H1 (cell line): ENCODE measurements around the gene ANKRD40CL. TPM values are rescaled to one million over a fixed set of nuclear protein-coding genes. Genes with fewer than 3 reads are reported as not detected.

Experiments
- CTCF ChIA-PET: fragments of 300-600 bp; sonication (Branson Sonifier 250); formaldehyde crosslinking; loops from one replicate; lab custom pipeline; 2021; ENCODE audit not compliant: partially characterized antibody; lab: Charles Lee
- POLR2A ChIA-PET: fragments of 300-600 bp; sonication (Branson Sonifier 250); formaldehyde crosslinking; loops from one replicate; lab custom pipeline; 2021; ENCODE audit warnings: inconsistent platforms; ENCODE audit not compliant: partially characterized antibody; lab: Charles Lee
- DNase-seq, 2 experiments: peaks; one replicate each; pipeline versions ENCODE4 v3.0.0 to v3.0.0-alpha.2; 2010 to 2022; ENCODE audit warnings: low spot score in 2 of 2, low read depth in 1 of 2, mixed read lengths in 1 of 2
- FAIRE-seq: peaks from 2 replicates; lab custom pipeline; 2011; peaks lifted over from hg19 to GRCh38; lab: Jason Lieb, UNC
- H2AFZ ChIP-seq: 2 replicates; pipeline ENCODE4 v1.8.1; 2012; ENCODE audit warnings: low read length, inconsistent platforms
- H2AK5ac ChIP-seq: 2 replicates; pipeline ENCODE4 v1.6.1; 2013; ENCODE audit warnings: low read depth, low read length
- H2BK120ac ChIP-seq: replicated peaks from 2 replicates; pipeline ENCODE3; 2013; ENCODE audit warnings: low read depth, low read length, inconsistent platforms
- H2BK12ac ChIP-seq: 2 replicates; pipeline ENCODE4 v1.6.1; 2013; ENCODE audit warnings: low read depth, low read length
- H2BK15ac ChIP-seq: 2 replicates; pipeline ENCODE4 v1.6.1; 2013; ENCODE audit warnings: low read length
- H2BK20ac ChIP-seq: 2 replicates; pipeline ENCODE4 v1.6.1; 2013; ENCODE audit warnings: low read length
- H2BK5ac ChIP-seq: 2 replicates; pipeline ENCODE4 v1.6.1; 2013; ENCODE audit warnings: low read depth, low read length
- H3K14ac ChIP-seq: 2 replicates; pipeline ENCODE4 v1.6.1; 2013; ENCODE audit warnings: inconsistent platforms; ENCODE audit not compliant: insufficient read length
- H3K18ac ChIP-seq: 2 replicates; pipeline ENCODE4 v1.6.1; 2013; ENCODE audit warnings: low read length; ENCODE audit errors: extremely low read depth
- H3K23ac ChIP-seq: 2 replicates; pipeline ENCODE4 v1.6.1; 2013; ENCODE audit warnings: inconsistent platforms; ENCODE audit not compliant: insufficient read length
- H3K23me2 ChIP-seq: 2 replicates; pipeline ENCODE4 v1.6.1; 2013; ENCODE audit warnings: low read depth, low read length
- H3K27ac ChIP-seq: 2 replicates; pipeline ENCODE4 v1.6.1; 2011; ENCODE audit warnings: low read depth, low read length, inconsistent platforms
- H3K27me3 ChIP-seq, 4 experiments: replicated peaks in 1 of 4; 1 replicate in 1 of 4; 2 replicates in 3 of 4; pipeline versions ENCODE4 v1.6.1 to v1.8.1; 2011 to 2013; ENCODE audit warnings: low read length in 3 of 4, mild to moderate bottlenecking in 3 of 4, inconsistent platforms in 2 of 4, mixed read lengths in 2 of 4, moderate library complexity in 1 of 4; ENCODE audit not compliant: control insufficient read depth in 3 of 4, insufficient read depth in 3 of 4; ENCODE audit errors: extremely low read depth in 1 of 4
- H3K36me3 ChIP-seq, 4 experiments: 2 replicates each; pipeline versions ENCODE4 v1.6.1 to v1.8.1; 2011 to 2013; ENCODE audit warnings: mild to moderate bottlenecking in 4 of 4, low read length in 3 of 4, moderate library complexity in 2 of 4, control low read depth in 1 of 4, inconsistent platforms in 1 of 4; ENCODE audit not compliant: insufficient read depth in 4 of 4, control insufficient read depth in 2 of 4
- H3K4ac ChIP-seq: replicated peaks from 2 replicates; pipeline ENCODE3; 2013; ENCODE audit warnings: low read length, low read depth, mixed read lengths, inconsistent platforms; ENCODE audit not compliant: insufficient read length
- H3K4me1 ChIP-seq, 4 experiments: replicated peaks in 1 of 4; 1 replicate in 1 of 4; 2 replicates in 3 of 4; pipeline versions ENCODE4 v1.6.1 to v1.8.1; 2011 to 2013; ENCODE audit warnings: low read length in 3 of 4, inconsistent platforms in 2 of 4, mixed read lengths in 1 of 4; ENCODE audit not compliant: insufficient read depth in 4 of 4, control insufficient read depth in 3 of 4
- H3K4me2 ChIP-seq, 2 experiments: 2 replicates each; pipeline versions ENCODE4 v1.6.1 to v1.8.1; 2011 to 2013; ENCODE audit warnings: low read depth in 2 of 2, low read length in 2 of 2, control low read depth in 1 of 2, inconsistent platforms in 1 of 2, mild to moderate bottlenecking in 1 of 2; ENCODE audit not compliant: insufficient read depth in 1 of 2
- H3K4me3 ChIP-seq, 4 experiments: fragments of 200-600, 300-600 bp in 1 of 4; sonication (generic), shearing (Covaris generic), sonication (Bioruptor Twin) in 1 of 4; 2 replicates each; pipeline versions ENCODE4 v1.5.1 to v1.8.1; 2011 to 2016; ENCODE audit warnings: low read length in 4 of 4, low read depth in 3 of 4, control low read depth in 2 of 4, inconsistent platforms in 2 of 4, mild to moderate bottlenecking in 2 of 4, mixed read lengths in 1 of 4, moderate library complexity in 1 of 4; ENCODE audit not compliant: insufficient read depth in 2 of 4; ENCODE audit errors: extremely low read depth in 1 of 4
- H3K56ac ChIP-seq: replicated peaks from 2 replicates; pipeline ENCODE3; 2013; ENCODE audit warnings: low read depth, mild to moderate bottlenecking, mixed read lengths, low read length, inconsistent platforms; ENCODE audit not compliant: insufficient read length
- H3K79me1 ChIP-seq: 2 replicates; pipeline ENCODE4 v1.6.1; 2013; ENCODE audit warnings: low read depth, low read length, control low read depth
- H3K79me2 ChIP-seq, 2 experiments: 2 replicates each; pipeline versions ENCODE4 v1.6.1 to v1.8.1; 2012 to 2013; ENCODE audit warnings: low read length in 2 of 2, mild to moderate bottlenecking in 2 of 2, inconsistent platforms in 1 of 2; ENCODE audit not compliant: insufficient read depth in 2 of 2, control insufficient read depth in 1 of 2
- H3K9ac ChIP-seq, 4 experiments: replicated peaks in 1 of 4; 1 replicate in 1 of 4; 2 replicates in 3 of 4; pipeline versions ENCODE4 v1.6.1 to v1.8.1; 2011 to 2013; ENCODE audit warnings: low read depth in 3 of 4, low read length in 3 of 4, control low read depth in 2 of 4, mild to moderate bottlenecking in 2 of 4, moderate library complexity in 2 of 4, inconsistent platforms in 1 of 4; ENCODE audit errors: extremely low read depth in 1 of 4
- H3K9me3 ChIP-seq, 2 experiments: 2 replicates each; pipeline versions ENCODE4 v1.6.1 to v1.8.1; 2012 to 2013; ENCODE audit warnings: mild to moderate bottlenecking in 2 of 2, moderate library complexity in 2 of 2, control low read depth in 1 of 2, inconsistent platforms in 1 of 2, low read depth in 1 of 2, low read length in 1 of 2, mixed read lengths in 1 of 2; ENCODE audit not compliant: insufficient read depth in 2 of 2
- H4K20me1 ChIP-seq, 2 experiments: replicated peaks in 1 of 2; 2 replicates each; pipeline versions ENCODE3 to v1.8.1; 2011 to 2013; ENCODE audit warnings: inconsistent platforms in 2 of 2, low read length in 2 of 2, mild to moderate bottlenecking in 1 of 2; ENCODE audit not compliant: insufficient read depth in 2 of 2, control insufficient read depth in 1 of 2
- H4K5ac ChIP-seq: 2 replicates; pipeline ENCODE4 v1.6.1; 2013; ENCODE audit warnings: low read length, low read depth, mixed read lengths, inconsistent platforms; ENCODE audit not compliant: insufficient read length
- H4K8ac ChIP-seq: 2 replicates; pipeline ENCODE4 v1.8.0; 2013; ENCODE audit warnings: mild to moderate bottlenecking, moderate library complexity, low read length, inconsistent platforms; ENCODE audit not compliant: insufficient read depth; ENCODE audit errors: extremely low read depth
- H4K91ac ChIP-seq: replicated peaks from 2 replicates; pipeline ENCODE3; 2013; ENCODE audit warnings: low read length, mixed read lengths, inconsistent platforms; ENCODE audit not compliant: insufficient read length
- CREB1 ChIP-seq: IDR thresholded peaks from 2 replicates; pipeline ENCODE4 v1.6.1; 2012; ENCODE audit warnings: inconsistent platforms
- CTCF ChIP-seq, 3 experiments: IDR thresholded peaks; 1 replicate in 2 of 3; 2 replicates in 1 of 3; pipeline versions ENCODE4 v1.5.1 to v1.6.1; 2011; ENCODE audit warnings: low read length in 3 of 3, mild to moderate bottlenecking in 3 of 3, inconsistent platforms in 2 of 3, low read depth in 1 of 3, moderate library complexity in 1 of 3; ENCODE audit not compliant: insufficient read depth in 1 of 3; ENCODE audit errors: control extremely low read depth in 1 of 3
- FOSL1 ChIP-seq: IDR thresholded peaks from 2 replicates; pipeline ENCODE4 v1.6.1; 2011; ENCODE audit warnings: mild to moderate bottlenecking, low read depth, low read length, moderate library complexity; ENCODE audit not compliant: insufficient read depth
- GABPA ChIP-seq: IDR thresholded peaks from 2 replicates; pipeline ENCODE4 v1.6.1; 2011; ENCODE audit warnings: mild to moderate bottlenecking, low read length, moderate library complexity, borderline replicate concordance; ENCODE audit not compliant: insufficient read depth
- KDM4A ChIP-seq: IDR thresholded peaks from one replicate; pipeline ENCODE4 v1.7.1; 2012; ENCODE audit warnings: low read depth, mild to moderate bottlenecking, moderate library complexity, low read length, inconsistent platforms; ENCODE audit not compliant: severe bottlenecking
- SUZ12 ChIP-seq: fragments of 200-600 bp; sonication (generic); IDR thresholded peaks from 2 replicates; pipeline ENCODE4 v1.6.1; 2012; ENCODE audit warnings: mild to moderate bottlenecking, inconsistent platforms, low read length, moderate library complexity, mixed read lengths
- ZNF274 ChIP-seq: IDR thresholded peaks from 2 replicates; pipeline ENCODE4 v1.7.0; 2012; ENCODE audit warnings: low read length, borderline replicate concordance; ENCODE audit errors: extremely low read depth
- WGBS, 2 experiments: shearing (Covaris generic) in 1 of 2; methylation state at CpG; one replicate each; pipeline versions ENCODE4 v1.1.6 to v1.1.7; 2013 to 2015; ENCODE audit warnings: low lambda C conversion rate in 2 of 2, mixed read lengths in 2 of 2, inconsistent platforms in 1 of 2, low coverage in 1 of 2, missing lambda C conversion rate in 1 of 2; ENCODE audit not compliant: insufficient replicate concordance in 2 of 2, insufficient coverage in 1 of 2, insufficient read length in 1 of 2; ENCODE audit errors: extremely low coverage in 1 of 2, missing lambda C conversion rate in 1 of 2; 5-methylcytosine and 5-hydroxymethylcytosine counted together
- polyA plus RNA-seq, 7 experiments: library from polyadenylated mRNA; depleted of rRNA in 3 of 7; stranded (reverse) in 5 of 7; unstranded in 2 of 7; fragments of >200 nt in 5 of 7; fragments of 200-250 nt in 2 of 7; gene quantifications; 1 replicate in 5 of 7; 2 replicates in 1 of 7; 4 replicates in 1 of 7; pipeline versions ENCODE4 v1.2.1 to v1.2.3, GENCODE V29; 2011 to 2013; ENCODE audit warnings: missing spikeins in 2 of 7, mixed read lengths in 2 of 7
- total RNA-seq: library from RNA; stranded (reverse); fragmentation: NEBNext Ultra II Directional; extraction: Animal tissue kit (Norgen Biotek cat#: 25700); gene quantifications from 2 replicates; pipeline ENCODE4 v1.2.1, GENCODE V29; 2021

The ANKRD40CL gene
- total and polyA plus RNA-seq, 2 of the 8 experiments (the other 6 are each of a cell fraction or from before 2014, with no cell fraction given) = not detected

DNA sequence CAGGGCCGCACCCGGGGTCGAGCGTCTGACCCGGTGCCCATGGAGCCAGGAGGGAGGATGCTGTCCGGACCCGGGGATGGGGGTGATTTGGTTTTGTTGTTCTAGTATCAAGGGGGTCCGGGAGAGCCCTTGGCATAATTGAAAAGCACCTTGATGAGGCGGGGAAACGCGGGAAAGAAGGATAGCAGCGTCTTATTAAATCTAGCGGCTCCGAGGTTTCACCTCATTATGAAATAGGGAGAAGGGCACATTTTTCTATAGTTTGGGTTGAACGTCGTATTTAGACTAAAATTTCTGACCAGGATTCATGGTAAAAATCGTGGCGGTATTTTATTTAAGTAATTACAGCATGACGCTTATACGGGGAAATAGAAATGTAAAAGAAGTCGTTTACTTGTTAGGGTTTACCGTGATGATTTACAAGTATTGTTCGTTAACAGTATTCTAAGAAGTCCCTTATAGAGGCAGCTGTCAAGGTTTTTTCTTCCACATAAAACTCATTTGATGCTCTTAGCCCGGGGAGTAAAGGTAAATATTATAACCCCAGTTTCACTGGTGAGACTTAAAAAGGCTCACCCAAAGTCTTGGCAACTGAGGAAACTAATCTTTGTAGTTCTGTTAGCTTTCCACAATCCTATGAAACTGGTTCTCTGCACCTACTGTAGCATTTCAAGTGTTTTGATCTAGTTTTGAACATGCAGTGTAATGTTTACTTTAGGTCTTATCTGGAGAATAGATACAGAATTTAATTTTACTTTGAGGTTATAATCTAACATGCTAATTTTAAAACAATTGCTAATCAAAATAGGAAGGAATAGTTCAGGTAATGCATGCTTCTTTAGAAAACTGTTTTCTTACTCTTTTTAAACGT is 47.2 kb downstream of the ANKRD40CL start:
- FAIRE-seq = no peak
- H3K79me1 ChIP-seq = no peaks in the 10 kb centered on the region
- WGBS, 2 experiments = 1% methylated on average over 23 of the region's 25 CpGs; no CpG with 5 or more reads in 1 of the 2 experiments
- DNase-seq = no peak
- peak overlapping the region; percentile 87 for H3K14ac ChIP-seq
- no peak overlapping the region for H3K18ac ChIP-seq
- H4K91ac ChIP-seq = peak overlapping the region; percentile 75
- 0 out of 8 replicates have a peak, but pooled peaks cover 0 to 5% (median 1%) of the 10 kb centered on the region in 4 experiments for H3K36me3 ChIP-seq
- H3K23ac ChIP-seq = no peak overlapping the region
- no peaks in the 10 kb centered on the region for H3K27me3 ChIP-seq
- peak overlapping the region; percentile 98 for H4K5ac ChIP-seq
- POLR2A ChIA-PET = interaction anchor here (0.6 to 3.5 kb wide), 14 partner anchors 8 to 446 kb away, joined by 3 to 34 read pairs (median 4); partner anchors contain the start of genes ANKRD40, NME2 and TOB1
- no peak overlapping the region for H2BK12ac ChIP-seq
- peaks cover 0 to 8% (median 2%) of the 10 kb centered on the region in 4 experiments; a peak in 3 of 7 replicates for H3K4me1 ChIP-seq
- H4K20me1 ChIP-seq = peaks cover 15 to 27% of the 10 kb centered on the region in 2 experiments
- H3K23me2 ChIP-seq = no peaks in the 10 kb centered on the region; the same call in 1 of the 2 replicates
- no peak overlapping the region for H2BK120ac ChIP-seq
- H3K4me3 ChIP-seq = peak overlapping the region; percentile 60 to 95 (median 94)
- peak overlapping the region; percentile 94 to 100 (median 98) for H3K9ac ChIP-seq
- peaks cover 52 to 58% of the 10 kb centered on the region in 2 experiments for H3K79me2 ChIP-seq
- H2BK20ac ChIP-seq = no peak overlapping the region
- peak overlapping the region; percentile 100 for H4K8ac ChIP-seq
- H3K27ac ChIP-seq = peak overlapping the region; percentile 99
- CTCF ChIA-PET = no interaction called here
- TF ChIP-seq SUZ12 (no peak), FOSL1 (no peak), KDM4A (peak; percentile 16), CTCF (IDR thresholded peaks at IDR 0.05; ENCODE audit: control extremely low read depth in 1 of 3, insufficient read depth in 1 of 3, low read depth in 1 of 3, low read length in 3 of 3) (no peak), ZNF274 (no peak), GABPA (no peak), CREB1 (no peak)
- H2AFZ ChIP-seq = no peak overlapping the region
- no peak overlapping the region for H3K56ac ChIP-seq
- peak overlapping the region; percentile 98 for H2BK5ac ChIP-seq
- no peaks in the 10 kb centered on the region for H3K9me3 ChIP-seq
- H3K4ac ChIP-seq = peak overlapping the region; percentile 92
- no peak overlapping the region for H2BK15ac ChIP-seq
- H3K4me2 ChIP-seq = peak overlapping the region; percentile 75 to 92
- H2AK5ac ChIP-seq = no peak overlapping the region
